Dedifferentiated amniotic fluid mesenchymal stem cell (primary cell): Measurements from ENCODE around the gene TUBA1C.

Source experiments
- DNase-seq: peaks from one replicate; pipeline ENCODE4 v3.0.0-alpha.2; 2016; ENCODE audit errors: extremely low spot score

The TUBA1C gene

GRCh38 chr12:49283541-49284429, 18.9 kb downstream of the TUBA1C start:
- DNase-seq = no peak

- no peak for DNase-seq
These were observed 19.8 kb downstream of the TUBA1C start for GRCh38 chr12:49284672-49285071.

- no peak for DNase-seq
These were observed 23.0 kb downstream of the TUBA1C start for GRCh38 chr12:49287876-49288275.

- peak; percentile 65 for DNase-seq
These were observed 23.6 kb downstream of the TUBA1C start for GRCh38 chr12:49288412-49288853.

GRCh38 chr12:49288922-49289555, 24.2 kb downstream of the TUBA1C start:
- DNase-seq = no peak

GRCh38 chr12:49292729-49293055, 27.8 kb downstream of the TUBA1C start:
- no peak for DNase-seq

- no peak for DNase-seq
These were observed 28.4 kb downstream of the TUBA1C start for GRCh38 chr12:49293056-49293956.

GRCh38 chr12:49294086-49294803, 29.4 kb downstream of the TUBA1C start:
- no peak for DNase-seq

GRCh38 chr12:49294804-49295081, 29.9 kb downstream of the TUBA1C start:
- DNase-seq = no peak

GRCh38 chr12:49295082-49295936, 30.4 kb downstream of the TUBA1C start, which contains the start of gene PRPH:
Gene PRPH, plus strand, starts transcription at chr12:49295147. Its CDS starts 54 bp downstream, at chr12:49295201.
- no peak for DNase-seq

GRCh38 chr12:49296034-49296835, 31.4 kb downstream of the TUBA1C start:
- no peak for DNase-seq

- DNase-seq = no peak
These were observed 32.2 kb downstream of the TUBA1C start for GRCh38 chr12:49296836-49297694.

GRCh38 chr12:49297695-49298060, 32.8 kb downstream of the TUBA1C start:
- DNase-seq = no peak

GRCh38 chr12:49298160-49298559, 33.3 kb downstream of the TUBA1C start:
- no peak for DNase-seq

- no peak for DNase-seq
These were observed 36.9 kb downstream of the TUBA1C start for GRCh38 chr12:49301760-49302159.

- DNase-seq = peak; percentile 46
These were observed 39.3 kb downstream of the TUBA1C start for GRCh38 chr12:49304161-49304560.

GRCh38 chr12:49305762-49306510, 41.1 kb downstream of the TUBA1C start:
- no peak for DNase-seq

GRCh38 chr12:49309386-49309785, 44.5 kb downstream of the TUBA1C start:
- DNase-seq = no peak
